ENCODE data around the gene HTT. TPM values are rescaled to one million over a fixed set of nuclear protein-coding genes. Genes with fewer than 3 reads are reported as not detected.

The HTT gene
- polyA plus RNA-seq, 2 of the 4 experiments (the other 2 are of a cell fraction), result 14.5 to 16.9 TPM

DNA sequence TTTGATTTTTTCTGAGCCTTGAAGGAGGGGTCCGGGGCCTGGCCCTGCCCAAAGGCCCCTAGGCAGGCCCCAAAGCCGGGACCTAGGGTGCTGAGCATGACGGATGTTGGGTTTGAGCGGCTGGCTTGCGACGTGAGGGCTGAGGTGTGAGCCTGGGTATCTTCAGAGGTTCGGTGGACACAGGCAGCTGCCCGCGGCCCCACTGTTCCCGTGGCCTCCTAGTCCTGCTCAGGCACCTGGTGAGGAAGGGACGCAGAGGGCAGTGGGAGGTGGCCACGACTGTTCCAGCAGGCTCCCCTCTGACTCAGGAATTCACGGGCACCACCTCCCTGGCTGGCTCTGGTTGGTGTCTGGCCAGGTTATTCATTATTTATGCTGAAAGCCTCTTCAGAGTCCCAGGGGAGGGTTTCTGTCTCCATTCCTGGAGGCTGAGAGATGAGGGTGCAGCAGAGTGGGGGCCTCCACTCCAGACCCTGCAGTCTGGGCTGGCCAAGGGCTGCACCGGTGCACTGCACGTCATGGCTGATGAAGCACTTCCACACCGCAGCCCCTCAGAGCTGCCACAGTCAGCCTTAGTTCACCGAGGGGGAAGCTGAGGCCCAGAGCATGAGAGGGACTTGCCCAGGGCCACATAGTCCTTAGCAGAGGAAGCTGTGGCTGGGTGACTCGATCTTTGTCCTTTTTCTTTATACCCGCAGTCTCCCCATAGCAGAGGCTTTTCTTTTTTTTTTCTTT is 176.6 kb downstream of the HTT start:
- WGBS (ENCODE audit: missing lambda C conversion rate), result 88% methylated on average over 11 of the region's 19 CpGs
- TF ChIP-seq HEYL (CRISPR knock-in tag; IDR thresholded peaks at IDR 0.05) (no peak), EHF (CRISPR knock-in tag; IDR thresholded peaks at IDR 0.05) (no peak), TP53 (CRISPR knock-in tag; IDR thresholded peaks at IDR 0.05) (no peak), NR3C1 (IDR thresholded peaks at IDR 0.05) (no peak), FOSB (CRISPR knock-in tag; IDR thresholded peaks at IDR 0.05) (no peak)
- TF ChIP-seq, protein P1, sequence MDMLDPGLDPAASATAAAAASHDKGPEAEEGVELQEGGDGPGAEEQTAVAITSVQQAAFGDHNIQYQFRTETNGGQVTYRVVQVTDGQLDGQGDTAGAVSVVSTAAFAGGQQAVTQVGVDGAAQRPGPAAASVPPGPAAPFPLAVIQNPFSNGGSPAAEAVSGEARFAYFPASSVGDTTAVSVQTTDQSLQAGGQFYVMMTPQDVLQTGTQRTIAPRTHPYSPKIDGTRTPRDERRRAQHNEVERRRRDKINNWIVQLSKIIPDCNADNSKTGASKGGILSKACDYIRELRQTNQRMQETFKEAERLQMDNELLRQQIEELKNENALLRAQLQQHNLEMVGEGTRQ (IDR thresholded peaks at IDR 0.05), result no peak
- TF ChIP-seq, protein P2, sequence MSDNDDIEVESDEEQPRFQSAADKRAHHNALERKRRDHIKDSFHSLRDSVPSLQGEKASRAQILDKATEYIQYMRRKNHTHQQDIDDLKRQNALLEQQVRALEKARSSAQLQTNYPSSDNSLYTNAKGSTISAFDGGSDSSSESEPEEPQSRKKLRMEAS (IDR thresholded peaks at IDR 0.05), result no peak
- TF ChIP-seq, protein P3, sequence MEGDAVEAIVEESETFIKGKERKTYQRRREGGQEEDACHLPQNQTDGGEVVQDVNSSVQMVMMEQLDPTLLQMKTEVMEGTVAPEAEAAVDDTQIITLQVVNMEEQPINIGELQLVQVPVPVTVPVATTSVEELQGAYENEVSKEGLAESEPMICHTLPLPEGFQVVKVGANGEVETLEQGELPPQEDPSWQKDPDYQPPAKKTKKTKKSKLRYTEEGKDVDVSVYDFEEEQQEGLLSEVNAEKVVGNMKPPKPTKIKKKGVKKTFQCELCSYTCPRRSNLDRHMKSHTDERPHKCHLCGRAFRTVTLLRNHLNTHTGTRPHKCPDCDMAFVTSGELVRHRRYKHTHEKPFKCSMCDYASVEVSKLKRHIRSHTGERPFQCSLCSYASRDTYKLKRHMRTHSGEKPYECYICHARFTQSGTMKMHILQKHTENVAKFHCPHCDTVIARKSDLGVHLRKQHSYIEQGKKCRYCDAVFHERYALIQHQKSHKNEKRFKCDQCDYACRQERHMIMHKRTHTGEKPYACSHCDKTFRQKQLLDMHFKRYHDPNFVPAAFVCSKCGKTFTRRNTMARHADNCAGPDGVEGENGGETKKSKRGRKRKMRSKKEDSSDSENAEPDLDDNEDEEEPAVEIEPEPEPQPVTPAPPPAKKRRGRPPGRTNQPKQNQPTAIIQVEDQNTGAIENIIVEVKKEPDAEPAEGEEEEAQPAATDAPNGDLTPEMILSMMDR (IDR thresholded peaks at IDR 0.05), result no peak
- TF ChIP-seq, protein P4, sequence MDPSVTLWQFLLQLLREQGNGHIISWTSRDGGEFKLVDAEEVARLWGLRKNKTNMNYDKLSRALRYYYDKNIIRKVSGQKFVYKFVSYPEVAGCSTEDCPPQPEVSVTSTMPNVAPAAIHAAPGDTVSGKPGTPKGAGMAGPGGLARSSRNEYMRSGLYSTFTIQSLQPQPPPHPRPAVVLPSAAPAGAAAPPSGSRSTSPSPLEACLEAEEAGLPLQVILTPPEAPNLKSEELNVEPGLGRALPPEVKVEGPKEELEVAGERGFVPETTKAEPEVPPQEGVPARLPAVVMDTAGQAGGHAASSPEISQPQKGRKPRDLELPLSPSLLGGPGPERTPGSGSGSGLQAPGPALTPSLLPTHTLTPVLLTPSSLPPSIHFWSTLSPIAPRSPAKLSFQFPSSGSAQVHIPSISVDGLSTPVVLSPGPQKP (IDR thresholded peaks at IDR 0.05; ENCODE audit: low read depth, low read length), result no peak
- Histone ChIP-seq H3K9me3 (no peaks in the 10 kb centered on the region), H3K4me3 (no peak overlapping the region), H3K27ac (no peak overlapping the region), H3K4me2 (no peak overlapping the region), H3K4me1 (no peaks in the 10 kb centered on the region)
- POLR2A ChIA-PET, result no interaction called here
- no peak for FAIRE-seq
- no peak for ATAC-seq
- DNase-seq (ENCODE audit: low read depth in 1 of 2, low spot score in 1 of 2), result no peak
- CTCF ChIA-PET, result no interaction called here

DNA sequence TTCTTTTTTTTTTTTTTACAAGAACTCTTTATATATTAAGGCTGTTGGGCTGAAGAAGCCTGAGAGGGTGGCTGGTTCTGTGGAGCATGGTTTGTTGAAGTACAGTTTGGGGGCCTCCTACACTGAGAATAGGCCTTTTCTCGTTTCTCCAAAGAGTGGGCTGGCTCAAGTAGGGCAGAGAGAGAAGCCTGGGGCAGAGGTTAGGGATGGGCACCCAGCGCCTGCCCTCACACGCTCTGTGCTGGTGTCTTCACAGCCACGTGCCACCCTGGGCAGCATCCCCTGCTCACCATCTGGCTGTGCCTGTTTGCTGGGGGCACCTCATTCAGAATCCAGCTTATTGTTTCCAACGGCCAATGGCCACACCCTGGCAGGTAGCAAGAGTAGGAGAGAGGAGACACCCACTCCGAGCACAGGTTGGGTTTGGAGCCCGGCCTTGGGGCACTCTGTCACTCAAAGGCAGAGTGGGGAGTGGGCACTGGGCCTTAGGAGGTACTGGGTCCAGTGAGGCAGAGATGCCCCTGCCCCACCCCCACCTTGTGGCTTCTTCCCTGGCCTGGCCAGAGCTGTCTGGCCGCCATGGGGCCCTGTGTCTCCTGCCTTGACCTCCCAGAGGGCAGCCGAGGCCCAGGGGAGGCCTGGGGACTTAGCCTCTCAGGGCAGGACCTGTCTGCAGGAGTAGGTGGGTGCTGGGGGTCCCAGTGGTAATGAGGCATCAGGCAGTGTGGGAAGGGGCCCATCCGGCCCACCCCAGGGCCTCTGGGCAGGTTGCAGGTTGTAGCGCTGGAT is 177.4 kb downstream of the HTT start:
- no peaks in the 10 kb centered on the region for H3K4me1 ChIP-seq
- 76% methylated on average over 7 of the region's 11 CpGs for WGBS (ENCODE audit: missing lambda C conversion rate)
- ATAC-seq (no peak), DNase-seq (ENCODE audit: low read depth in 1 of 2, low spot score in 1 of 2) (no peak), FAIRE-seq (no peak)
- ChIA-PET POLR2A (no interaction called here), CTCF (no interaction called here)
- no peak overlapping the region for H3K4me3 ChIP-seq
- no peaks in the 10 kb centered on the region for H3K9me3 ChIP-seq
- no peak overlapping the region for H3K4me2 ChIP-seq
- TF ChIP-seq FOSL2 (IDR thresholded peaks at IDR 0.05) (no peak), FOSL2 (CRISPR knock-in tag; IDR thresholded peaks at IDR 0.05) (no peak), POLR2A (IDR thresholded peaks at IDR 0.05; ENCODE audit: low read length) (no peak), SMC3 (IDR thresholded peaks at IDR 0.05) (no peak), GATA3 (IDR thresholded peaks at IDR 0.05; ENCODE audit: borderline replicate concordance) (no peak)
- no peak overlapping the region for H3K27ac ChIP-seq

DNA sequence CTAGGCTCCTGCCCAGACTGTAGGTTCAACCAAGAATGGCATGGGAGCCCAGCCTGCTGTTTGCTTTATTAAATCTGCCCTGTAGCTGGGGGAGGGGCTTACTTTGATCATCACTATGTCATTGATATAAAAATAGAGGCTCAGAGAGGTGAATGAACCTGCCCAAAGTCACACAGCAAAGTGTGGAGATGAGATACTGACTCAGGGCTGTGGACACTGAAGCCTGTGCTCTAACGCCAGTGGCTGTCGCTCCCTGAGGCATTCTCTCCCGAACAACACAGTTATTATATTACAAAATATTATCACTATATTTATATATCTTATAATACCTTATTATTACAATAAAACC is 178.0 kb downstream of the HTT start:
- ATAC-seq (no peak), FAIRE-seq (no peak), DNase-seq (ENCODE audit: low read depth in 1 of 2, low spot score in 1 of 2) (no peak)
- H3K4me1 ChIP-seq, result no peaks in the 10 kb centered on the region
- no peak overlapping the region for H3K4me2 ChIP-seq
- no peak overlapping the region for H3K27ac ChIP-seq
- TF ChIP-seq, protein P3 (IDR thresholded peaks at IDR 0.05), result no peak
- no peak for TF ChIP-seq ZNF302 (CRISPR knock-in tag; IDR thresholded peaks at IDR 0.05)
- TF ChIP-seq NR3C1 (IDR thresholded peaks at IDR 0.05), result no peak
- no peak for TF ChIP-seq MAZ (IDR thresholded peaks at IDR 0.05; ENCODE audit: borderline replicate concordance, low read depth, low read length)
- TF ChIP-seq NFE2L2 (conservative IDR thresholded peaks at IDR 0.05; ENCODE audit: low read length), result no peak
- no peak for TF ChIP-seq CEBPB (IDR thresholded peaks at IDR 0.05)
- no peak for TF ChIP-seq MYC (IDR thresholded peaks at IDR 0.05; ENCODE audit: borderline replicate concordance, low read length)
- TF ChIP-seq, protein P5, sequence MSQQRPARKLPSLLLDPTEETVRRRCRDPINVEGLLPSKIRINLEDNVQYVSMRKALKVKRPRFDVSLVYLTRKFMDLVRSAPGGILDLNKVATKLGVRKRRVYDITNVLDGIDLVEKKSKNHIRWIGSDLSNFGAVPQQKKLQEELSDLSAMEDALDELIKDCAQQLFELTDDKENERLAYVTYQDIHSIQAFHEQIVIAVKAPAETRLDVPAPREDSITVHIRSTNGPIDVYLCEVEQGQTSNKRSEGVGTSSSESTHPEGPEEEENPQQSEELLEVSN (IDR thresholded peaks at IDR 0.05; ENCODE audit: borderline replicate concordance, low read depth), result no peak
- no peak for TF ChIP-seq CHD4 (IDR thresholded peaks at IDR 0.05; ENCODE audit: borderline replicate concordance)
- TF ChIP-seq TP53 (CRISPR knock-in tag; IDR thresholded peaks at IDR 0.05), result no peak
- ChIA-PET CTCF (no interaction called here), POLR2A (no interaction called here)
- H3K4me3 ChIP-seq, result no peak overlapping the region
- 90% methylated on average over 3 of the region's 3 CpGs for WGBS (ENCODE audit: missing lambda C conversion rate)
- H3K9me3 ChIP-seq, result no peaks in the 10 kb centered on the region
